HCT116 (cell line): ENCODE results near the gene GSTM1.

Experiments
- ELF1 ChIP-seq: IDR thresholded peaks from 2 replicates; pipeline ENCODE4 v1.6.1; 2012; ENCODE audit warnings: low read depth, borderline replicate concordance
- JUND ChIP-seq: IDR thresholded peaks from 2 replicates; pipeline ENCODE4 v1.6.1; 2012
- POLR2A ChIP-seq: IDR thresholded peaks from 2 replicates; pipeline ENCODE4 v1.7.0; 2011; ENCODE audit warnings: borderline replicate concordance; ENCODE audit not compliant: insufficient read depth, insufficient read length; ENCODE audit errors: extremely low read depth
- POLR2AphosphoS5 ChIP-seq: IDR thresholded peaks from 2 replicates; pipeline ENCODE4 v1.6.1; 2011; ENCODE audit warnings: mild to moderate bottlenecking, low read depth, low read length, moderate library complexity
- RAD21 ChIP-seq: IDR thresholded peaks from 2 replicates; pipeline ENCODE4 v1.6.1; 2012; ENCODE audit warnings: low read depth, mild to moderate bottlenecking
- SP1 ChIP-seq: IDR thresholded peaks from 2 replicates; pipeline ENCODE4 v1.6.1; 2012; ENCODE audit warnings: low read depth
- SRF ChIP-seq: IDR thresholded peaks from 2 replicates; pipeline ENCODE4 v1.6.1; 2012; ENCODE audit warnings: low read depth
- TF ChIP-seq, protein P1 (sequence below), 3 experiments: fragments of 200-600 bp in 1 of 3; sonication (generic) in 1 of 3; IDR thresholded peaks in 2 of 3; conservative IDR thresholded peaks in 1 of 3; 2 replicates each; pipeline ENCODE4 v1.5.1; 2012 to 2017; ENCODE audit warnings: low read depth in 2 of 3, low read length in 2 of 3, antibody characterized with exemption in 1 of 3, borderline replicate concordance in 1 of 3, control low read depth in 1 of 3, mild to moderate bottlenecking in 1 of 3, mixed read lengths in 1 of 3, mixed run types in 1 of 3, moderate library complexity in 1 of 3; ENCODE audit not compliant: insufficient read depth in 1 of 3
- TF ChIP-seq, protein P2 (sequence below): IDR thresholded peaks from 2 replicates; pipeline ENCODE4 v1.6.1; 2012; ENCODE audit warnings: low read depth

DNA sequence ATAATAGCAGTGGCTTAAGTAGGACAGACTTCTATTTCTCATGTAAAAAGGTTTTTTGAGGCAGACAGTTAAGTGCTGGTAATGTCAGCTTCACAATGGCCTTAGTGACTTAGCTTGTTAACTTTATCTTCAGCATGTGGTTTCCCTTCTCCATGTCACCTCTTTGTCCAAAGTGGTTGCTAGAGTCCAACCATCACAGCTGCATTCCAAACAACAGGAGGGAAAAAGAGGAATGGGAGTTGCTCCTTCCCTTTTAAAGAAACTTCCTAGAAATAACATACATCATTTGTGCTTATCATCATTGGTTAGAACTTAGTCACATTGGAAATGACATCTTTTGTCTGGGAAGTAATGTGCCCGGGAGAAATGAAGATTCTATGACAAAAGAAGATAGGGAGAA lies 34.4 kb downstream of the GSTM1 start:
- TF ChIP-seq, protein P1, sequence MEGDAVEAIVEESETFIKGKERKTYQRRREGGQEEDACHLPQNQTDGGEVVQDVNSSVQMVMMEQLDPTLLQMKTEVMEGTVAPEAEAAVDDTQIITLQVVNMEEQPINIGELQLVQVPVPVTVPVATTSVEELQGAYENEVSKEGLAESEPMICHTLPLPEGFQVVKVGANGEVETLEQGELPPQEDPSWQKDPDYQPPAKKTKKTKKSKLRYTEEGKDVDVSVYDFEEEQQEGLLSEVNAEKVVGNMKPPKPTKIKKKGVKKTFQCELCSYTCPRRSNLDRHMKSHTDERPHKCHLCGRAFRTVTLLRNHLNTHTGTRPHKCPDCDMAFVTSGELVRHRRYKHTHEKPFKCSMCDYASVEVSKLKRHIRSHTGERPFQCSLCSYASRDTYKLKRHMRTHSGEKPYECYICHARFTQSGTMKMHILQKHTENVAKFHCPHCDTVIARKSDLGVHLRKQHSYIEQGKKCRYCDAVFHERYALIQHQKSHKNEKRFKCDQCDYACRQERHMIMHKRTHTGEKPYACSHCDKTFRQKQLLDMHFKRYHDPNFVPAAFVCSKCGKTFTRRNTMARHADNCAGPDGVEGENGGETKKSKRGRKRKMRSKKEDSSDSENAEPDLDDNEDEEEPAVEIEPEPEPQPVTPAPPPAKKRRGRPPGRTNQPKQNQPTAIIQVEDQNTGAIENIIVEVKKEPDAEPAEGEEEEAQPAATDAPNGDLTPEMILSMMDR (IDR thresholded peaks at IDR 0.05 in 2 of 3, conservative IDR thresholded peaks at IDR 0.05 in 1 of 3; ENCODE audit: borderline replicate concordance in 1 of 3, insufficient read depth in 1 of 3, low read depth in 2 of 3, low read length in 2 of 3): no peak
- no peak for TF ChIP-seq JUND
- TF ChIP-seq, protein P2, sequence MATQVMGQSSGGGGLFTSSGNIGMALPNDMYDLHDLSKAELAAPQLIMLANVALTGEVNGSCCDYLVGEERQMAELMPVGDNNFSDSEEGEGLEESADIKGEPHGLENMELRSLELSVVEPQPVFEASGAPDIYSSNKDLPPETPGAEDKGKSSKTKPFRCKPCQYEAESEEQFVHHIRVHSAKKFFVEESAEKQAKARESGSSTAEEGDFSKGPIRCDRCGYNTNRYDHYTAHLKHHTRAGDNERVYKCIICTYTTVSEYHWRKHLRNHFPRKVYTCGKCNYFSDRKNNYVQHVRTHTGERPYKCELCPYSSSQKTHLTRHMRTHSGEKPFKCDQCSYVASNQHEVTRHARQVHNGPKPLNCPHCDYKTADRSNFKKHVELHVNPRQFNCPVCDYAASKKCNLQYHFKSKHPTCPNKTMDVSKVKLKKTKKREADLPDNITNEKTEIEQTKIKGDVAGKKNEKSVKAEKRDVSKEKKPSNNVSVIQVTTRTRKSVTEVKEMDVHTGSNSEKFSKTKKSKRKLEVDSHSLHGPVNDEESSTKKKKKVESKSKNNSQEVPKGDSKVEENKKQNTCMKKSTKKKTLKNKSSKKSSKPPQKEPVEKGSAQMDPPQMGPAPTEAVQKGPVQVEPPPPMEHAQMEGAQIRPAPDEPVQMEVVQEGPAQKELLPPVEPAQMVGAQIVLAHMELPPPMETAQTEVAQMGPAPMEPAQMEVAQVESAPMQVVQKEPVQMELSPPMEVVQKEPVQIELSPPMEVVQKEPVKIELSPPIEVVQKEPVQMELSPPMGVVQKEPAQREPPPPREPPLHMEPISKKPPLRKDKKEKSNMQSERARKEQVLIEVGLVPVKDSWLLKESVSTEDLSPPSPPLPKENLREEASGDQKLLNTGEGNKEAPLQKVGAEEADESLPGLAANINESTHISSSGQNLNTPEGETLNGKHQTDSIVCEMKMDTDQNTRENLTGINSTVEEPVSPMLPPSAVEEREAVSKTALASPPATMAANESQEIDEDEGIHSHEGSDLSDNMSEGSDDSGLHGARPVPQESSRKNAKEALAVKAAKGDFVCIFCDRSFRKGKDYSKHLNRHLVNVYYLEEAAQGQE: no peak
- TF ChIP-seq SP1: no peak
- TF ChIP-seq ELF1: no peak
- TF ChIP-seq SRF: no peak
- no peak for TF ChIP-seq RAD21
- no peak for TF ChIP-seq POLR2A
- TF ChIP-seq POLR2AphosphoS5: no peak
